Gastrocnemius medialis (tissue), 4 donors: ENCODE measurements around the gene EVC2.

Experiments
- CTCF ChIP-seq, 5 experiments: fragments of 450-650 bp in 3 of 5; fragments of 200-600 bp in 2 of 5; sonication (generic) in 2 of 5; IDR thresholded peaks in 4 of 5; conservative IDR thresholded peaks in 1 of 5; 1 replicate in 4 of 5; 2 replicates in 1 of 5; pipeline ENCODE4 v1.5.1; 2016 to 2019; ENCODE audit warnings: antibody characterized with exemption in 5 of 5, mild to moderate bottlenecking in 3 of 5, moderate library complexity in 3 of 5
- POLR2A ChIP-seq, 2 donors: fragments of 450-650 bp; IDR thresholded peaks; one replicate each; pipeline ENCODE4 v1.6.1; 2017; ENCODE audit warnings: antibody characterized with exemption in 2 of 2, mild to moderate bottlenecking in 2 of 2, moderate library complexity in 2 of 2

DNA sequence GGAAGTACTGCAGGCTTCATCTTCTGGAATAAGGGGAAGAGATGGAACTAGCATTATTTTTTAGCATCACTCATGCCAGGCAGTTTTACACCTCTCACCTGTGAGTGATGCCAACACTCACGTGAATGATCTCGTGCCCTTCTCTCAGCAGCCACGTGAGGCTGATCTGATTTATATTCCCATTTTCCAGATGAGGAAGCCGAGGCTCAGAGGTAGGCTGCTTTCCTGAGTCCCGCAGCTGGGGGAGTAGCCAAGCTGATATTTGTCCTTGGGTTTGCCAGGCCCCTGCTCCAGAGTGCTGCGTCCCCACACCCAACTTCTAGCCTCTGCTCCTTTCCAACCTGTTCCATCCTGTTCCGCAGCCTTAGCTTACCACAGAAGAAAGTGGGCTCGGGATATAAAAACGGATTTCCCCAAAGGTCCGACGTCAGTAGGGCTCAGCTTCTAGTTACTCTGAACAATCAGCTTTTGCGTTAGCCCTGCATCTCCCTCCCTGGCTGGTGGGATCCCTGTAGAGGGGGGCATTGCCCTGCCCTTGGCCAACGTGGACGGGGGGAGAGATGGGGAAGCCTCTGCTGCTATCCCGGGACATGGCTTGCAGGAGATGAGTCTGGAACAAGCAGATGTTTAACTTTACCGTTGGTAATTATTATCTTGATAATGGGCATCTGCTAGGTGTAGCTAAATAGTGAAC is 11.9 kb upstream of the EVC2 start:
- TF ChIP-seq POLR2A (IDR thresholded peaks at IDR 0.05) (no peak), CTCF (IDR thresholded peaks at IDR 0.05 in 4 of 5, conservative IDR thresholded peaks at IDR 0.05 in 1 of 5) (no peak)
